ENCODE measurements around the gene GABARAPL1.
"Not testable (repeated sequence)": the region's sequence is repeated elsewhere in the genome, so short reads cannot be mapped to it uniquely, and the experiment has no call there.

DNA sequence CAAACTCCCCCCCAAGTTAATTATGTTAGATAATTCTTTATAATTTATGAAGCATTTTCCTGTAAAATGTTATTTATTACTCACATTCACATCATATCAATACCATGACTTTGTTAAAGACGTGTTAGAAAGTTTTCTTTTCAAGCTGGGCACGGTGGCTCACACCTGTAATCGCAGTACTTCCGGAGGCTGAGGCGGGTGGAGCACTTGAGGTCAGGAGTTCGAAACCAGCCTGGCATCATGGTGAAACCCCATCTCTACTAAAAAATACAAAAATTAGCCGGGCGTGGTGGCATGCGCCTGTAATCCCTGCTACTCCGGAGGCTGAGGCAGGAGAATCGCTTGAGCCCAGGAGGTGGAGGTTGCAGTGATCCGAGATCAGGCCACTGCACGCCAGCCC lies 3.3 kb downstream of the GABARAPL1 start:
- not testable (repeated sequence) for TF ChIP-seq POLR2AphosphoS5 (IDR thresholded peaks at IDR 0.05; ENCODE audit: borderline replicate concordance, low read depth, low read length); EZH2 (IDR thresholded peaks at IDR 0.05); FOXP2 (optimal IDR thresholded peaks at IDR 0.05; ENCODE audit: control extremely low read depth, extremely low read length, insufficient read depth)

Measured in SK-N-MC (cell line).